NCI-H2107 (cell line): Measurements from ENCODE around the gene CMPK1.

Experiments used
- DNase-seq: peaks from one replicate; lab custom pipeline; 2025; lab: John Stamatoyannopoulos, UW

The CMPK1 gene

DNA sequence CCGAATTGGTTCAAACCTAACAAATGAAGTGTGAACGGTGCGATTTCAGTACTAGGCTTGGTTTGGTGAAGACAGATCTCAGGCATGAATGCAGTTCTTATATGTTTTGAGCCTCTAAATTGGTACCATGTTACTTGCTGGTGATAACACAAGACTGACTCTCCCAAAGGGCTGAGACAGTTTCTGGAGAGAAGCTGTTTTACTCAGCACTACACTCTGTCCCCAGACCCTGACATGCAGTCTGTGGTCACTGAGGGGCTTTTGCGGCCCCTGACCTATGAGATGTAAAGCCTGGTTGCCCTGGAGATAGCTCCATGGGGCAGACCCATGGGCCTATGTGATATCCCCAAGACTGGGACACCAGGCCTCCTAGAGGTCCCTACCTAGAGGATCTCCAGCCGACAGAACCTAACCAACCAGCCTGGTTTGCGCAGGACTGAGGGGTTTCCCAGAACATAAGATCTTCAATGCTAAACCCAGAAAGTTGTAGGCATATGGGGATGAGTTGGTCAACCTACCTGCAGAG, 63.1 kb downstream of the CMPK1 start:
- no peak for DNase-seq

DNA sequence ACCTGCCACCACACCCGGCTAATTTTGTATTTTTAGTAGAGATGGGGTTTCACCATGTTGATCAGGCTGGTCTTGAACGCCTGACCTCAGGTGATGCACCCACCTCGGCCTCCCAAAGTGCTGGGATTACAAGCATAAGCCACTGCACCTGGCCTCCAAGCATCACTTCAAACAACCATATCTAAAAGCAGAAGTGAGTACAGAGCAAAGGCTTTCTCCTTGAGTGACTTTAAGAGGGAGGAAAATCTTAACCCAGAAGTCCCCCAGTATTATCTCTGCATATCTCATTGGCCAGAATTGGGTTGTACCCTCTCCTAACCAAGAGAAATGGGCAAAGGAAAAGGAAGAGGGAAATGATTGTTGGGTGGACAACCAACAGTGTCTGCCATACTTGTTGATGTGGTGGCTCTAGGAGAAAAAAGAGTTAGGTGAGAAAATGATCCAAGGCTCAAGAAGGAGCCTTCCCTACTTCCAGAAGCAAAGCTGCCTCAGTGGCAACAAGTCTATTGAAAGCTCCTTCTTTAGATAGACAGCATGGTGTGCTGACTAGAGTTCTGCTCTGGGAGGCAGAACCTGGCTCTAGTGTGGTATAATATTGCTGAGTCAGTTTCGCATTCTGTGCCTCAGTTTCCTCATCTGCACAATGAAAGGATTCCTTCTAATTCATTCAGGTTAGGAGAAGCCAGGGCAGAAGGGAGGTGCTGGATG, 65.7 kb downstream of the CMPK1 start:
- DNase-seq = no peak

GRCh38 chr1:47399846-47400155, 66.2 kb downstream of the CMPK1 start:
- no peak for DNase-seq

- DNase-seq = no peak
Measured at GRCh38 chr1:47401761-47402160, 68.2 kb downstream of the CMPK1 start.

- DNase-seq = no peak
Measured at GRCh38 chr1:47402591-47402990, 69.0 kb downstream of the CMPK1 start.

GRCh38 chr1:47403321-47403910, 69.8 kb downstream of the CMPK1 start:
- DNase-seq = no peak

DNA sequence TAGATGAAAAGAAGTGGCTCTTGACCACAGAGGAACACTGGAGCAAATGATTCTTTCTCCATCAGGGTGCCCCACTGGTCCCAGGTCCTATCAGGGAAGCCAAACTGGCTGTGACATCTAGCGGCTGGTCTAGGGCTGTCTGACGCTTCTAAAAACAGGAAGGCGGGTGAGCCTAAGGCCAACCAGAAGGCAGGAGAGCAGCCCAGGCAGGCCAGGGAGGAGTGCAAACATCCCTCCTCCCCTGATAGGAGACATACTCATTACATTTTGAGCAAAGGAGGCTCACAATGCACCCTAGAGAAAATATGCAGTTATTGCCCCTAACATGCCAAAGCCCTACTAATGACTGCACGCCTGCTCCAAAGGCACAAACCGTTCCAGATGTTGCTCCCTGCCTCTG, 72.1 kb downstream of the CMPK1 start:
- no peak for DNase-seq

DNA sequence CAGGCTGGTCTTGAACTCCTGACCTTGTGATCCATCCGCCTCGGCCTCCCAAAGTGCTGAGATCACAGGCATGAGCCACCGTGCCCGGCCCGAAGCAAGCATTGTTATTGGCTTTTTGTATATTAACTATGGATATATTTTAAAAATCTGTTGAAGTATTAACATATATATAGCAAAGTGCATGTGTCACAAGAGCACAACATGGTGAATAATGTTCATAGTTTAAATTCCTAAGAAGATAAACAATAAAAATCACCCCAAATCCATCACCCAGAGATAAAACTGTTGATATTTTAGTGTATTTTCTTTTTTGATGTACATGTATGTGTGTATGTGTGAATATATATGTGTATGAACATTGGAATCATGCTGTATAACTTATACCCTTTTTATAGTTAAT, 73.4 kb downstream of the CMPK1 start:
- no peak for DNase-seq

GRCh38 chr1:47407481-47407880, 73.9 kb downstream of the CMPK1 start:
- DNase-seq = no peak

- DNase-seq = no peak
Measured at GRCh38 chr1:47409311-47410067, 75.9 kb downstream of the CMPK1 start.

- no peak for DNase-seq
Measured at GRCh38 chr1:47410068-47410455, 76.5 kb downstream of the CMPK1 start.

DNA sequence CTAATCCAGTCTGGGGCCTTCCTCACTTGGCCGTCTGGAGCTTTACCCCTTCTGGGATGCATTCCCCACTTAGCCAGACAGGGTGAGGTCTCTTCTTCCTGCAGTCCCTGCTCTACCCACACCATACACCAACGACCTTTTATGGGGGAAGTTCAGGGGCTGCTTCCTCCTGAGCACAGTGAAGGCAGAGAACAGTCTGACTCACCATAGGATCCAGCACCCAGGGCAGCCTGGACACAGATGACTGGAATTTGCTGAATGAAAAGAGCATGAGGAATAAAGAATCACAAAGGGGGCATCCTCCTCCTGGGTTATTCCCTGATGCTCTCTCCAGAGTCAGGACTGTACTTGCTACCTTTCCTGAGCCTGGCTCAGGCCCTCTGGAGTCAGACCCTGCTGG, 77.8 kb downstream of the CMPK1 start:
- DNase-seq = no peak

DNA sequence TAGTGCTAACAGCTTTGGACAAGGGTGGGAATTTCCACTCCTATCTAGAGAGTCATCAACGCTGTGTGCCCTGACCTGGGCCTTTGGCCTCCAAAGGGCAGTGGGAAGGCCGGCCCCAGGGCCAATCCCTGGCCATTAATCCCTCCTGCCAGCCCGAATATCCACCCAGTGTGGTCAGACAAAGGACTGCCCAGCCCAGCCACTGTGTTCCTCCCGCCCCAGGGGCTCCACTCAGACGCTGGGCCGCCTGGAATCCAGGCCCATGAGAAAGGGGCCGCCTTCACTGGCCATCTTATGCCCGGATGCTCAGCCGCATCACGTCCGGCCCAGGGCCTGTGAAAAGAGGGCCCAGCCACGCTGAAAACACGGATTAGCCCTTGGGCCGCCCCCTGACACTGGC, 78.8 kb downstream of the CMPK1 start:
- DNase-seq = no peak

GRCh38 chr1:47415728-47416318, 82.2 kb downstream of the CMPK1 start, which contains the start of gene FOXE3:
FOXE3 (plus strand) TSS chr1:47416285; CDS start chr1:47416316, 31 bp downstream.
- no peak for DNase-seq

- no peak for DNase-seq
Measured at GRCh38 chr1:47416319-47417169, 83.0 kb downstream of the CMPK1 start.

DNA sequence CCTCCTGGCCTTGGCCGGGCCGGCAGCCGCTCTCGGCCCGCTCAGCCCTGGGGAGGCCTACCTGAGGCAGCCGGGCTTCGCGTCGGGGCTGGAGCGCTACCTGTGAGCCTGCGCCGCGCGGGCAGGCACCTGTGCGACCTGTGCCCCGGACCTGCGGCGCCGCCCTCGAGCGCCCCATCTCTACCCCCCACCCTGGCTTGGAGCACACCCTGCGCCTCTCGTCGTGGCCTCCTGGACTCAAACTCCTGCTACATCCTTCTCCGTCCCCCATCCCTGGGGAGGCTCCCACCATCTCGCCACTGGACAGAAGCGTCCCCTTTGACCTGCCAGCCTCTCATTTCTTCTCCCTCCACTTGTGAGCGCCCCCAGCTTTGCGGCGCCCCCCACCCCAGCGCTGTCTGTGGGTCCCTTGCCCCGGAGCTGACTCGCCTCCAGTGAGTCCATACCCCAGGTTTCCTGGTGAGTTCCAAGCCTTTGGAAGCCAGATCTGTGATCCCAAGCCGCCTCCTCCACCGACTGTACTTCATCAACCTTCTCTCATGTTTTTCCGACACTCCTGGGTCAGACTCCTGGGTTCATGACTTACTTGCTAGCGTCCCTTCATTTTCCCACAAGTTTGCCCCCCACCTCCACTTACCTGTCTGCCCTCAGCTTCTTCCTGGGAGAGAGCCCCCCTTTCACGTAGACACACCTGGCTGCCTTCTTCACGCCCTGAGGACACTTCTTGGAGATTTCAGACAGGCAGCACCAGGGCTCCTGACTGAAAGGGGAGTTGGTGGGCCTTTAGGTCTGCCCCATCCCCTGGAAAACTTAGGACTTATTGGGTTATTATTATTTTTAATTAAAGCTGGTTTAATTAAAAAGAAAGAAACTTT, 83.8 kb downstream of the CMPK1 start:
- DNase-seq = no peak

- DNase-seq = no peak
Measured at GRCh38 chr1:47418122-47418521, 84.5 kb downstream of the CMPK1 start.

- no peak for DNase-seq
Measured at GRCh38 chr1:47418681-47419325, 85.2 kb downstream of the CMPK1 start.

GRCh38 chr1:47420547-47420946, 87.0 kb downstream of the CMPK1 start:
- DNase-seq = no peak

DNA sequence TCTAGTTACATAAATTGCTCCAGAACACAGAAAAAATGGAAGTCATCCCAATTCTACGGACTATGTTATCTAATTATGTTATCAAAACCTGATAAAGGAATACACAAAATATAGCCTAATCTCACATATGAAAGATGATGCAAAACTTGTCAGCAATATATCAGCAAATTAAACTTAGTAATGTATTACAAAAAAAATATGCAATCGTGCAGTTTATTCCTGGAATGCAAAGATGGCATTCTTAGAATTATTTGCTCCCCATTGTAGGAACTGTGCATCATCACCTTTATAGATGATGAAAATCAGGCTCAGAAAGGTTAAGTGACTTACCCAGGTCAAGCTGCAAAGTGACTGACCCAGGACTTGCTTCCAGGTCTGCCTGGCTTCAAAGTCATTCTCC, 90.3 kb downstream of the CMPK1 start:
- DNase-seq = no peak
